AG04449 (cell line): ENCODE data around the gene SNRPF.

Source experiments
- CTCF ChIA-PET: fragments of 350-600 bp; formaldehyde crosslinking; extraction: SDS; loops from one replicate; lab custom pipeline; 2021; ENCODE audit warnings: antibody characterized with exemption; lab: Yijun Ruan, JAX
- POLR2A ChIA-PET: fragments of 400-600, 350-600 bp; formaldehyde crosslinking; extraction: SDS; loops from one replicate; lab custom pipeline; 2020; ENCODE audit warnings: antibody characterized with exemption, inconsistent platforms; lab: Yijun Ruan, JAX
- DNase-seq: peaks from one replicate; pipeline ENCODE4 v3.0.0-alpha.2; 2010; ENCODE audit warnings: low read depth, low spot score
- H3K4me3 ChIP-seq: 2 replicates; pipeline ENCODE4 v1.5.1; 2011; ENCODE audit warnings: low read depth, mild to moderate bottlenecking, control low read depth, low read length
- CTCF ChIP-seq: IDR thresholded peaks from one replicate; pipeline ENCODE4 v1.5.1; 2011; ENCODE audit warnings: mild to moderate bottlenecking, moderate library complexity, low read length, control low read depth, inconsistent platforms; ENCODE audit not compliant: insufficient read depth; ENCODE audit errors: missing control alignments

The SNRPF gene

GRCh38 chr12:95857156-95857555 is 1.6 kb upstream of the SNRPF start:
- DNase-seq = no peak
- H3K4me3 ChIP-seq = no peak overlapping the region
- ChIA-PET CTCF (interaction anchor here (0.6 to 1.0 kb wide), 2 partner anchors 37 to 282 kb away, joined by 3 to 4 read pairs; no protein-coding TSS in a partner anchor), POLR2A (no interaction called here)
- TF ChIP-seq CTCF = no peak

GRCh38 chr12:95857799-95858198 is 953 bp upstream of the SNRPF start:
- CTCF ChIA-PET = interaction anchor here (1.0 kb wide), 1 partner anchor 282 kb away, joined by 3 read pairs; no protein-coding TSS in a partner anchor
- DNase-seq = no peak
- no peak overlapping the region for H3K4me3 ChIP-seq
- no peak for TF ChIP-seq CTCF
- POLR2A ChIA-PET = no interaction called here

GRCh38 chr12:95859344-95859816 is 628 bp downstream of the SNRPF start:
- TF ChIP-seq CTCF = no peak
- CTCF ChIA-PET = interaction anchor here (1.0 kb wide), 1 partner anchor 11 kb away, joined by 3 read pairs; no protein-coding TSS in a partner anchor
- POLR2A ChIA-PET = interaction anchor here (0.8 kb wide), 1 partner anchor 10 kb away, joined by 3 read pairs; no protein-coding TSS in a partner anchor
- H3K4me3 ChIP-seq = peak overlapping the region; percentile 86
- DNase-seq = no peak

- no peak for DNase-seq
- POLR2A ChIA-PET = interaction anchor here (0.8 kb wide), 1 partner anchor 10 kb away, joined by 3 read pairs; no protein-coding TSS in a partner anchor
- CTCF ChIA-PET = interaction anchor here (1.0 to 1.6 kb wide), 2 partner anchors 10 to 12 kb away, joined by 3 to 4 read pairs; no protein-coding TSS in a partner anchor
- no peak for TF ChIP-seq CTCF
- peak overlapping the region; percentile 86 for H3K4me3 ChIP-seq
Observed at GRCh38 chr12:95859947-95860850, 1.4 kb downstream of the SNRPF start.

GRCh38 chr12:95862038-95862437 is 3.3 kb downstream of the SNRPF start:
- TF ChIP-seq CTCF = no peak
- POLR2A ChIA-PET = no interaction called here
- CTCF ChIA-PET = no interaction called here
- no peak overlapping the region for H3K4me3 ChIP-seq
- DNase-seq = no peak

- no peak overlapping the region for H3K4me3 ChIP-seq
- no peak for TF ChIP-seq CTCF
- ChIA-PET CTCF (interaction anchor here (0.8 kb wide), 1 partner anchor 174 kb away, joined by 4 read pairs; no protein-coding TSS in a partner anchor), POLR2A (no interaction called here)
- DNase-seq = no peak
Observed at GRCh38 chr12:95863337-95863736, 4.6 kb downstream of the SNRPF start.
